MM.1S (cell line): ENCODE measurements around the gene VSIG2.

ENCODE experiments used
- EZH2 ChIP-seq: fragments of 300-600 bp; sonication (generic); optimal IDR thresholded peaks from 2 replicates; pipeline ENCODE3; 2017; ENCODE audit warnings: low read depth, mild to moderate bottlenecking, antibody characterized with exemption, low read length, mixed read lengths
- EZH2phosphoT487 ChIP-seq: fragments of 300-600 bp; sonication (generic); IDR thresholded peaks from 2 replicates; pipeline ENCODE4 v1.6.1; 2018; ENCODE audit warnings: antibody characterized with exemption, low read length

- TF ChIP-seq EZH2phosphoT487 (no peak), EZH2 (no peak)
Measured at GRCh38 chr11:124768914-124769313, 16.9 kb upstream of the VSIG2 start.
